BJ (cell line): ENCODE results near the gene PGAM5. TPM values are rescaled to one million over a fixed set of nuclear protein-coding genes. Genes with fewer than 3 reads are reported as not detected.

Experiments used
- CTCF ChIA-PET: fragments of 350-600 bp; formaldehyde crosslinking; extraction: SDS; loops from one replicate; lab custom pipeline; 2021; ENCODE audit warnings: antibody characterized with exemption, inconsistent platforms; lab: Yijun Ruan, JAX
- POLR2A ChIA-PET: fragments of 300-600 bp; sonication (Branson Sonifier 250); formaldehyde crosslinking; extraction: SDS; loops from one replicate; lab custom pipeline; 2021; ENCODE audit warnings: antibody characterized with exemption; lab: Charles Lee
- DNase-seq: peaks from one replicate; pipeline ENCODE4 v3.0.0-alpha.2; 2011; ENCODE audit warnings: low read depth
- H3K27me3 ChIP-seq: 2 replicates; pipeline ENCODE4 v1.6.0; 2011; ENCODE audit warnings: low read length; ENCODE audit not compliant: control insufficient read depth, insufficient read depth
- H3K36me3 ChIP-seq: 2 replicates; pipeline ENCODE4 v1.5.1; 2011; ENCODE audit warnings: low read length; ENCODE audit not compliant: control insufficient read depth, insufficient read depth
- H3K4me3 ChIP-seq: 2 replicates; pipeline ENCODE4 v1.5.1; 2011; ENCODE audit warnings: low read depth, mild to moderate bottlenecking, control low read depth, low read length
- polyA plus RNA-seq: library from polyadenylated mRNA; depleted of rRNA; stranded (reverse); fragments of >200 nt; gene quantifications from 2 replicates; pipeline ENCODE4 v1.2.3, GENCODE V29; 2011
- TF ChIP-seq, protein P1 (sequence below): IDR thresholded peaks from 2 replicates; pipeline ENCODE4 v1.5.1; 2011; ENCODE audit warnings: low read depth, mild to moderate bottlenecking, control low read depth, inconsistent platforms, low read length, moderate library complexity; ENCODE audit not compliant: insufficient read depth

Gene PGAM5
- polyA plus RNA-seq, 1 experiment: 17.7 TPM

DNA sequence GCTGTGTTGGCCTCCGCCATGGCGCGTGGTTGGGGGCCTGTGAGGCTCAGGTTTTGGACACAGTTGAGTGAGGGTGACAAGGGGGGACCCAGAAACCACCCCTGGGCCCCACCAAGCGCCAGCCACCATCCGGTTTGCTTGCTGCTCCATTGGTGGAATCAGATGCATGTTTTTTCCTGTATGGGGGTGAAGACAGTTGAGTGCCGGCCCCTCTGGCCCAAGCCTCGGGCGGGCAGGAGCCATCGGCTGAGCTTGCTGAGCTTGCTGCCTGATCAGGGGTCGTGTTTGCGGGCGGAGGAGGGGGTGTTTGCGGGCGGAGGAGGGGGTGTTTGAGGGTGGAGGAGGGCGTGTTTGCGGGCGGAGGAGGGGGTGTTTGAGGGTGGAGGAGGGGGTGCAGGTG, 6.4 kb downstream of the PGAM5 start:
- no peaks in the 10 kb centered on the region for H3K27me3 ChIP-seq
- H3K4me3 ChIP-seq: no peak overlapping the region
- POLR2A ChIA-PET: no interaction called here
- TF ChIP-seq, protein P1, sequence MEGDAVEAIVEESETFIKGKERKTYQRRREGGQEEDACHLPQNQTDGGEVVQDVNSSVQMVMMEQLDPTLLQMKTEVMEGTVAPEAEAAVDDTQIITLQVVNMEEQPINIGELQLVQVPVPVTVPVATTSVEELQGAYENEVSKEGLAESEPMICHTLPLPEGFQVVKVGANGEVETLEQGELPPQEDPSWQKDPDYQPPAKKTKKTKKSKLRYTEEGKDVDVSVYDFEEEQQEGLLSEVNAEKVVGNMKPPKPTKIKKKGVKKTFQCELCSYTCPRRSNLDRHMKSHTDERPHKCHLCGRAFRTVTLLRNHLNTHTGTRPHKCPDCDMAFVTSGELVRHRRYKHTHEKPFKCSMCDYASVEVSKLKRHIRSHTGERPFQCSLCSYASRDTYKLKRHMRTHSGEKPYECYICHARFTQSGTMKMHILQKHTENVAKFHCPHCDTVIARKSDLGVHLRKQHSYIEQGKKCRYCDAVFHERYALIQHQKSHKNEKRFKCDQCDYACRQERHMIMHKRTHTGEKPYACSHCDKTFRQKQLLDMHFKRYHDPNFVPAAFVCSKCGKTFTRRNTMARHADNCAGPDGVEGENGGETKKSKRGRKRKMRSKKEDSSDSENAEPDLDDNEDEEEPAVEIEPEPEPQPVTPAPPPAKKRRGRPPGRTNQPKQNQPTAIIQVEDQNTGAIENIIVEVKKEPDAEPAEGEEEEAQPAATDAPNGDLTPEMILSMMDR: no peak
- H3K36me3 ChIP-seq: peaks cover 28% of the 10 kb centered on the region
- CTCF ChIA-PET: no interaction called here
- DNase-seq: no peak

DNA sequence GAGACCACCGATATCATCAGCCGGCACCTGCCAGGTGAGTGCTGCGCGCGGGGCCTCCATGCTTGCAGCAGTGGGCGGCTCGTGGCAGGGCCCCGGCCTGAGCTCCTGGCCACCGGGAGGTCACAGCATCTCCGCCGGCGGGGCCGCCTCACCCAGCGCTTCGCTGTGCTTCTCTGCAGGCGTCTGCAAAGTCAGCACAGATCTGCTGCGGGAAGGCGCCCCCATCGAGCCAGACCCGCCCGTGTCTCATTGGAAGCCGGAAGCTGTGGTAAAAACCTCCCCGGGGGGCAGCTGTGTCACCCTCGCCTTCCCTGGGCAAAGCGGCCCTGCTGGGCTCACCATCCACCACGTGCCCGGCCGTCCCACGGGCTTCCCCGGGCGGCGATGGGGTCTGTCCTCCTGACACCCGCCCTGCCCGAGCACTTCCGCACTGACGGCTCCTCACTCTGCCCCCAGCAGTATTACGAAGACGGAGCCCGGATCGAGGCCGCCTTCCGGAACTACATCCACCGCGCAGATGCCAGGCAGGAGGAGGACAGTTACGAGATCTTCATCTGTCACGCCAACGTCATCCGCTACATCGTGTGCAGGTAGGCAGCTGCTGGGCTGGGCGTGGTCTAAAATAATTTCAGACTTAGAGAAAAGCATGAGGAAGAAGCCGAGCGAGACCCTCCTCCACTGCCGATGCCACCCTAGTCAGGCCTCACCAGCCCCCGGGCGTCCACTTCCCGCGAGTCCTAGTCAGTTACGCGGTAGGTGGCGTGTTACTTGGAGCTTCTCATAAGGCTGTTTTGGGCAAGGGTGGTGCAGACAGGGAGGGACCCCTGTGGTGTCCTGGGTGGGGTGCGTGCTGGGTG, 7.1 kb downstream of the PGAM5 start:
- DNase-seq: no peak
- no peaks in the 10 kb centered on the region for H3K27me3 ChIP-seq
- CTCF ChIA-PET: no interaction called here
- H3K4me3 ChIP-seq: no peak overlapping the region
- POLR2A ChIA-PET: no interaction called here
- H3K36me3 ChIP-seq: peaks cover 28% of the 10 kb centered on the region
- TF ChIP-seq, protein P1: no peak

- no peak for DNase-seq
- CTCF ChIA-PET: interaction anchor here (0.9 kb wide), 1 partner anchor 8 kb away, joined by 5 read pairs; the partner anchor contains the start of gene PGAM5
- TF ChIP-seq, protein P1: no peak
- H3K27me3 ChIP-seq: no peaks in the 10 kb centered on the region
- no peak overlapping the region for H3K4me3 ChIP-seq
- POLR2A ChIA-PET: no interaction called here
- peaks cover 34% of the 10 kb centered on the region for H3K36me3 ChIP-seq
Measured at GRCh38 chr12:132718644-132719043, 8.0 kb downstream of the PGAM5 start.

- H3K36me3 ChIP-seq: peaks cover 33% of the 10 kb centered on the region
- CTCF ChIA-PET: interaction anchor here (0.9 kb wide), 1 partner anchor 9 kb away, joined by 5 read pairs; the partner anchor contains the start of gene PGAM5
- H3K4me3 ChIP-seq: no peak overlapping the region
- DNase-seq: no peak
- POLR2A ChIA-PET: no interaction called here
- TF ChIP-seq, protein P1: no peak
- no peaks in the 10 kb centered on the region for H3K27me3 ChIP-seq
Measured at GRCh38 chr12:132719141-132719953, 8.7 kb downstream of the PGAM5 start.

DNA sequence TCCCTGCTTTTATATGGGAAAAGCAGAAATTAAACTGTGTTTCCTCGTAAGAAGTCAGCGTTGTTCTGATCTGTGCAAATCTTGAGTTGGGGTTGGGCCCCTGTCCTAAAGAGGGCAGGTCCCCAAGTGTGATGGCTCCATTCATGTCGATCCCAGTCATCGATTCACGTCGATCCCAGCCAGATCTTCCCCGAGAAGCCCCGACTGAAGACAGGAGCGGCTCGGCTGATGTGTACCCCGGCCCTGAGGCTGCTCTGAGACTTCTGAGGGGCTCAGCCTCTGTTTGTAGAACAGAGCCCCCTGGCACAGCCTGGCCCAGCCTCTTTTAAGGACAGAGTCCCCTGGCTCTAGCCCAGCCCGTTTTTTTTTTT, 9.3 kb downstream of the PGAM5 start:
- POLR2A ChIA-PET: no interaction called here
- peaks cover 30% of the 10 kb centered on the region for H3K36me3 ChIP-seq
- no peak overlapping the region for H3K4me3 ChIP-seq
- no peaks in the 10 kb centered on the region for H3K27me3 ChIP-seq
- TF ChIP-seq, protein P1: no peak
- DNase-seq: no peak
- CTCF ChIA-PET: no interaction called here
